ENCODE results near the gene UNC119B.

The UNC119B gene

DNA sequence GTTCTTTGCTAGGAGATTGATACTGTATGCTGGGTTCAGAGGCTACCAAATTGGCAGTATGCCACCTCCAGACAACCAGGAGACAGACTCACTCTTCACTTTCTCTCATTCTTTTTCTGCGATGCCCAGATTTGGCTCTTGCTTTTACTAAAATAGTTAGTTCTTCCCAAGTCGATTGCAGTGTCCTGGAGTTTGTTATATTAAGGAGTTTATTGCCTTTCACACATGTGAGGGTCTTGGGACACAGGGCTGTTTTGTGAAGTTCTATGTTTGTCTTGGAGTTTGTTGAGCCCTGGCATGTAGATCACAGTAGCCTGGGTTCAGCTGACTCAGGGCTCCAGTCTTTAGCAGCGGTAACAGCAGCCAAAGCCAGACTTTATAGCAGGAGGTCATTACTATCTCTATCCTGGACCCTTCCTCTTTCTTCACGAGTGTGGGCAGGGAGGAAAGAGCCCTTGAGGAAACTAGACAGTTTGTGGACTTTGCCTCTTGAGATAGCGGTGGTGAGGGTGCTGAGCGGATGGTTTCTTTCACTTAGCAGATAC, 21.7 kb upstream of the UNC119B start:
- DNase-seq: no peak

DNA sequence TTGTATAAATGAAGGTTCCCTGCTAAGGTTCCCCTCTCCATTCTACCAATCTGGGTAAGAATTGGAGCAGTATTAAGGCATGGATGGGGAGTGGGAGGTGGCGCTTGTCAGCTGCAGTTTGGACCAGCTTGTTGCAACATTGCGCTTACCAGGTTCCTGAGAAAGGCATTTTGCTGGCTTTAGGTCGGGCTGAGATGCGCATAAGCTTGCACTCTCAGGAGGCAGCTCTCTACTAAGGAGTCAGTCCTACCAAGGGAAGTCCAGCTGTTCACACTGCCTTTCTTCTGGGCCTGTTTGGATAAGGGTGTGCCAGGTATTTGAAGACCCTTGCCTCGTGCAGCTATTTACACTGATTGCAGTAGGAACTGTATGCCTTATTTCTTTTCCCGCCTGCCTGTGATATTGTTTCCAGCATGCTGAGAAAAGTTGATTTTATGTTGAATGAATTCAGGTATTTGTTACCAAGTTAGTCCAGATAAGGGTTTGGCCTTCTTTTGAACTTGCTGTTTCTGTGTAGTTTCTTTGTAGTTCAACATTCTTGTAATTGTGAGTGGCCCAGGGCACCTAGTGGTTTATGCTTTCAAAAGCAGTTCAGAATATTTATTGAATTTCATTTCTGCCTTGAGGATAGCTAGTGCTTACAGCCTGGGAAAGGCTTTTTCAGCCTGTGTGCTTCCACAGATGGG, 20.7 kb upstream of the UNC119B start:
- DNase-seq: no peak

DNA sequence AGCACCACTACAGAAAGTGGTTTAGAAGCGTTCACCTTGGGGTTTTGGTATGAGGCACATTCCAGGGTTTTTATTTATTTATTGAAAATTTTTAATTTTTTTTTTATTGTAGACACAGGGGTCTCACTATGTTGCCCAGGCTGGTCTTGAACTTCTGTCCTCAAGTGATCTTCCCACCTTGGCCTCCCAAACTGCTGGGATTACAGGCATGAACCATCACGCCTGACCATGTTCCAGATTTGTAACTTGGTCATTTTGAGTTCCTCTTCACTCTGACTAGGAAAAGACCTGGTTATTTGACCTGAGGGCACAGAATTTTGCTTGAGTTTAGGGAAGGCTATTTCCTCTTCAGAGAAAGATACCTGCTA, 20.2 kb upstream of the UNC119B start:
- no peak for DNase-seq

DNA sequence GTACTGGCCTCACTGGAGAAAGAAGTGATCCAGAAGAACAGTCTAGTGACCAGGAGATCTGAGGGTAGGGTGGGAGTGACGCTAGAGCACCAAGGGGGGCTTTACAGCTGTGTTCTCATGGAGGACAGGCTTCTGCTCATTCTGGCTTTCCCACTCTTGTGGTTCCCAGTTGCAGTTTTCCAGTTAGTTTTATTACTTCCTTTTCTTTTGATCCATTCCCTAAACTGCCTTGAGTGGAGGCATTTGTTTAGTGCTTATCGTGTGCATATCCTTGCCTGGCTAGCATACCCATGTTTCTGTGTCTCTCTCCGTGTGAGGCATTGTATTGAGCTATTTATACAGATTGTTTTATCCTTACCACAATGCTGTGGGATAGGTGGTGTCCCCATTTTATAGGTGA, 19.3 kb upstream of the UNC119B start:
- no peak for DNase-seq

DNA sequence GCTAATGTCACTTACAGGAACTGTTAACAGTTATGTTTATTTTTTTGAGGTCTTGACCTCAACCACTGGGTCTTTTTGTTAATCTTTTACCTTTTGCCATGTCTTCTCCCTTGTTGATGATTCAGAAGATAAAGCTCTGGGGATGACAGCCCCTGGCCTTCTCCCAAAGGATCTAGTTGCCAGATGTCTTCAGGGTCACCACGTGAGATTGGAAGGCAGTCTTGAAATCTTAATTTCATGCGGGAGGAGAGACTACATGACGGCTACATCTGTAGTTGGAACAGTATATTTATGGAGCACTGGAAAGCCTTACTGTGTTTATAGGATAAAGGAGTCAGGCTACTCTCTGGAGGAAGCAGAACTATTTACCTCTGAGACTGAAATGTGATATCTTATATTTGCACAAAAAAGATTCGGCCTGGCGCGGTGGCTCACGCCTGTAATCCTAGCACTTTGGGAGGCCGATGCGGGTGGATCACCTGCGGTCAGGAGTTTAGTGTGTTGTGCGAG, 17.7 kb upstream of the UNC119B start:
- no peak for DNase-seq

DNA sequence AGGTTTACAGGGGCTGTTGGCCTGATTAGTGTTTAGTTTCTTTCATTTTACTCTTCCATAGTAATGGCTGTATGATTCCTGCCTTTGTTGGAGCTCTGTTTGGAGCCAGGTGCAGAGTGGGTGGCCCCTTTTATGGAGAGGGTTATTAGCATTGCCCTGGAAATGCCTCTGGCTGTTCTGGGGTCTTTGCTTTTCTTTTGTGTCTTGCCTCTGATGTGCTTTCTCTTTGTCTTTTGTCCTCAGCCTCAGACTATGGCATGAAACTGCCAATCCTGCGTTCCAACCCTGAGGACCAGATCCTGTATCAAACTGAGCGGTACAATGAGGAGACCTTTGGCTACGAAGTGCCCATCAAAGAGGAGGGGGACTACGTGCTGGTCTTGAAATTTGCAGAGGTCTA, 16.4 kb upstream of the UNC119B start:
- no peak for DNase-seq

DNA sequence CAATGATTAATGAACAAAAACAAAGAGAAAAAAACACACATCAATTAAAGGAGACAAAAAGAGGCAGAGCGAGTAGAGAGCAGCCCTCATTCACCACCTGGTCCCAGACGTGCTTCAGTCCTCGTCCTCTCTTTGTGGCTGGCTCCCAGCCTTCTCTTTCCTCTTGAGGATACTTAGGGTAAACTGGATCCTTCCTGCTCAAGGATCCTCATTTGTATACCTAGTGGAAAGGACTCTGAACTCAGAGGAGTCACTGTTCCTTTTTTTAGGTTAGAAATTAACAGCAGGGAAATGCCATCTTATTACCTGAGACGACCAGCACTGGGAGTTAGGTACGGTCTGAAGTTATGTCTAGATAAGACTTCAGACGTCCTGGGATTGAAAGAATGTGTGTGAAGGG, 13.6 kb upstream of the UNC119B start:
- no peak for DNase-seq

DNA sequence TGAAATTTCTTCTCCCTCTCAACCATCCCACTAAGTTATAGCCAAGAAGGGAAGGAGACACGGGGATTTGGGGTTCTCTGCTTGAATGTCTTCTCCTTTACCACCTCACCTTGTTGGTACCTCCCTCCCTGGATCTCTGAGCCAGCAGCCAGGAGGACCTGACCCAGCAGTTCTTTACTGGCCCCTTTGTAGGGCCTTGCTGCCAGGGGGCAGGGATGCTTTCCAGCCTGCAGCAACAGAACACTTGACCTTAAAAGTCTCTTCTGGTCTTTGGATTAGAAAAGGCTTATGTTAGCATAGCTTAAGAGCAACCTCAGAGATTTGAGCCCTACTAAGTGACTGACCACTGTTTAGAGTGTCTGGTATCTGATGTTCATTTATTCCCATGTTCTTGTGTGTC, 12.9 kb upstream of the UNC119B start:
- no peak for DNase-seq

DNA sequence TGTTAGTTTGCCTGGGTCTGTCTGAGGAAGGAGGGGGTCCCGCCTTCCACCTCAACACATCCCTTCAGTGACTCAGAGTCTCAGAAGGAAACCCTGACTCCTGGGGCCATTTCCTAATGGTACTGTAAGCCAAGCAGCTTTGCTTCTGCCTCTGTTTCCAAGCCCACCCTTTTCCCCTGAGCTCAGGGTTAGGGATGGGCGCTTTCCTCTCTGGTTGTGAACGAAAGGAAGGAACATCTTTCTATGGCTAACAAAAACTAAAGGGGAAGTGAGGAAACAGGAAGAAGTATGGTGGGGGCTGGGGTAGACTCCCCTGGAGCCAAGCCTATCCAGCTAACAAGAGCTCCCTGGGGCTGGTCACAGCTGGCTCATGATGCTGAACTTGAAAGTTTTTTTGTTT, 11.6 kb upstream of the UNC119B start:
- DNase-seq: no peak

DNA sequence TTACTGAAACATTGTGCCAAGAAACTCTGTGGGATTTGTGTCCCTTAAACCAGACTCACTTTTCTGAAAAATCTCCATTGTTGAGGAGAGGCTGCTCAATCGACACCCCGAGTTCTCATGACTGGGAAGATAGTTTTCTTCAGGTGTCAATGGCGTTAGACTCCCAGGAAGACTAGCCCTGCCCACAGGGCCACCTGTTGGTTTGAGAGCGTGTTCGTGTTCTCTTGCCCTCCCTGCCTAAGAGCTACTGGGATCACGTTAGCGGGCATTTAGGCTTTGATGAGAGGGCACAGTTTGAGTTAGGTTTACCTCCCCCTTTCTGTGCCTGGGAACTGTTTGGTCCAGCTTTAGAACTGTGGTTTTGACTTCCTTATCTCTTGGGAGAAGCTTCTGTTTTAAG, 10.7 kb upstream of the UNC119B start:
- DNase-seq: no peak

DNA sequence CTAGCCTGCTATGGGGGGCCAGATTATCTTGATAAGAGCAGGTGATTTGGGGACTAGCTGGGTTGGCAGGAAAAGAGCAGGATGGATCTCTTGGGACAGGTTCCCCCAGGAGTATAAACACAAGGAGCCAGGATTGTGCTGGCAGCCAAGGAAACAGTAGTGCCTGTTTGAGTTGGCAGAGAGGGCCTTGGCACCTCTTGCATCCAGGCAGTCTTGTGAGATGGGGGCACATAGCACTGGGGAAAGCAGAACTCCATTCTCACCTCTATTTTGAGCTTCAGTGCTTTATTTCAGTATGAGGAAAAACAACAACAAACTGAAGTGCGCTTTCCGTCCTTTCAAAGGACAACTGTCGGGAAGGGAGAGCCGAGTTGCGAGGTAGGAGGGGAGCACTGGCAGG, 9.4 kb upstream of the UNC119B start:
- no peak for DNase-seq

DNA sequence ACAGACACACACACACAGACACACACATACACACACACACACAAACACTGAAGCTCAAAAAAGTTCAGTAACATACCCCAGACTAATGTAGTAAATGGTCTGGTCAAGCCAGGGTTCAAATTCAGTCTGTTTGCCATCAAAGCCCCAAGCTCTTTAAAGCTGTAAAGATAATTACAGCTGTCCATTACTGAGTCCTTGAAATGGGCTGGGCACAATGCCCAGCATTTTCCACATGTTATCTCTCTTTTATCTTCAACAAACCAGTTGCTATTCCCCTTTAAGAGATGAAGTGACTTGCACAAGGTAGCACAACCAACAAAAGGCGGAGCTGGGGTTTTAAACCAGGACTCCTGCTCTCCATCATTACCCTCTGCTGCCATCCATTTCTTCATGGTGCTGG, 7.6 kb upstream of the UNC119B start:
- DNase-seq: no peak

DNA sequence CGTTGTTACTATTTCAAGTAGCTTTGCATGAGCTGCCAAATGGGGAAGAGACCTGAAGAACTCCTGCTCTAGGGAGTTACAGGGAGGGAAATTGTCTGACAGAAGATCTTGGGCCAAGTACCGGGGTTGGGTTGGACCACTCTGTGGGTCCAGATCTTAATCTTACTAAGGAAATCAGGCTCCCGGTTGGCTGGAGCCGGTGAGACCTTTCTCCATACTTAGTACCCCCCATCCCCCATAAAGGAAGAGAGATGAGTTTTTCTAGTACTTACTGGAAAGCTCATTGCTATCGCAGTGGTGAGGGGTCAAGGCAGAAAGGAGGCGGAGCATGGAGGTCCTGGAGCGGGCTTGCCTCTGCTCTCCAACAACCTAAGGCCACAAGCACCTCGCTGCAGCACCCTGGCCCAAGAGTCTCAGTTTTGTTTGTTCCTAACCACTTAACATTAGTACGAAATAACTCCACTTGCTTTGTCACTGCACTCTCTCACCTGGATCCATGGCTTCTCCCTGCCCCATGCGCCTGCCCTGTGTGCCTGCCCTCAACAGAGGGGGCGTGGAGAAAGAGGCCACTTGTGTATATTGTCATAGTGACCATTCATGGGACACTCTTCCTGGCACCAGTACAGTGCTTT, 6.8 kb upstream of the UNC119B start:
- no peak for DNase-seq

DNA sequence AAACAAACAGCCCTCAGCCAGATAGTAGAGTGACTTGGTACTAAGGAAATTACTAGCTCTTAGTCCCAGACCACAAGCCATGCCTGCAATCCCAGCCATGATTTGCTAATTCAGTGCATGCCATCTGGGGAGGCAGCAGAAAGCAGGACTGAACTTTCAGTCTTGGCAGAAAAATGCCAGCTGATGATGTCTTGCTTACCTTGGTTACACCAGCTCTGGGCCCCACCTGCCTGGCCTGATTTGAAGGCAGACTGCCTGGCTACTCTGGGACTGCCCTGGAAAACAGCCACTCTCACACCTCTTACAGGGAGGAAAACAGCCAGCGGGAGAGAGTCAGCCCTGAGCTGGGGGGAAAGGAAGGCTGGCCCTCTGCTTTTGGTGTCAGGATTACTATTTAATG, 4.6 kb upstream of the UNC119B start:
- no peak for DNase-seq

DNA sequence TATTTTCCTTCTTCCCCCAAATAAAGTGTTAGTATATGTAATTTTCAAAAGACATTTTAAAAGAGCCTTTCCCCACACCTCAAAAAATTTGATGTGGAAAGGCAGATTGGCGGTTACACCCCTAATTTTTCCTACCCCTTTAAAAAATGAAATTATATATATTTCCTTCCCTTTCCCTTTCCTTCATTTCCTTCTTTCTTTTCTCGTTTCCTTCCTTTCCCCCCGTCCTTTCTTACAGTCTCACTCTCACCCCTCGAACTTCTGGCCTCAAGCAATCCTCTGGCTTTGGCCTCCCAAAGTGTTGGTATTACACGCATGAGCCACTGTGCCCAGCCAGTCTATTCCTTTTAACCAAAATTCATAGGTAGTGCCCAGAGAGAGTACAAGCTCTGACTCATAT, 4.2 kb upstream of the UNC119B start:
- DNase-seq: no peak

DNA sequence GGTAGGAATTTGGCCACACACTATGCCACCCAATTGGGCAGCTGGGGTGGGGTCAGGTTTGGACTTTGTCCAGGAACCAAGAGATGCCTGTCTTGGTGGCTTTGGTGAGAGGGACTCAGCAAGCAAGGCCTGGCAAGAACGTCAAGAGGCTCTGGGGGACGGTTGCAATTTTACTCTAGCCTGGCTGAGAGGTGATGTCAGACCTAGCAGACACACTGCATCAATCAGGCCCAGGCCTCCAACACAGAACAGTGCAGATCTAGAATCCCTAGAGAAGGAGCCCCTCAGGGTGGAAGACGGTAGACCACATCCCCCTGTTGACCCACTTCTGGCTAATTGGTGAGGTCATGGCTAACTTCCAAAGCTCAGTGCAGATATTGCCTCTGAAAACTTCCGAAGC, 1.6 kb upstream of the UNC119B start:
- DNase-seq: no peak

DNA sequence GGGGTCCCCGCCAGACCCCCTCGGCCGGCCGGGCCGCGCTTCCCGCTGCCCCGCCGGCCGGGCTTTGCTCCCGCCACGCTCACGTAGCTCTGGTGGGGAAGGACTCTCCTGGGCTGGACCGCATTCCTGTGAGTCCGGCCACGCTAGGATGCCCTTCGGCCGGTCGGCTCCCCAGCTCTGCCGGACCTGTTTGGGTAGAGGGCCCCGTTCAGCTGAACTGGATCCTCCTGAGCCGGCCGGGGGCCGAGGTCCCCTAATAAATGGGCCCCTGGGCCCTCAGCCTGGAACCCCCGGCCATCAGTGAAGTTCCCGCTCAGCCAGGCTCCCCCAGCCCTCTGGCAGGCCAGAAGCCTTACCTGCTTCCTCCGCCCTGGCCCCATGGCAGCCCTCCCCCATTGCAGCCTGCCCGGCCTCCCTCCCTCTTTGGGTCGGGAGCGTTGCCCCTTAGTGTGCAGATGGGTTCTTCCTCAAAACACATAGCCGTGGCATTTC, 593 bp downstream of the UNC119B start:
- no peak for DNase-seq

DNA sequence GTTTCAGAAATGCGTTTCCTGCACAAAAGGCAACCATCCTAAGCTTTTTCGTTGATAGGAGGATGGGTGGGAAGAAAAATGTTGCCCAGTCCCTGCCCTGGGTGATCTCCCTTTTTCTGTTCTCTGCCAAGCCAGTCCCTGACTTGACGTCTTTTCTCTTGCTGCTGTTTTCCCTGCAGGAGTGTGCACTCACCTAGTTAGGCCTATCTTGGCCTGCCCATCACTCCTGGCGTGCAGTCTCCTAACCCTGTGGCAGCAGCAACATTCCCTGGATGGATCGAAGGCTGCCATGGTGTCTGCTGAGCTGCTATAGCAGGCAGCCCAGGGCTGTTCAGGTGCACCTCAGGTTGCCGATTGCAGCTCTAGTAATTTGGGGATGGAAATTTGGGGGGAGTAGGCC, 1.2 kb downstream of the UNC119B start:
- DNase-seq: no peak

DNA sequence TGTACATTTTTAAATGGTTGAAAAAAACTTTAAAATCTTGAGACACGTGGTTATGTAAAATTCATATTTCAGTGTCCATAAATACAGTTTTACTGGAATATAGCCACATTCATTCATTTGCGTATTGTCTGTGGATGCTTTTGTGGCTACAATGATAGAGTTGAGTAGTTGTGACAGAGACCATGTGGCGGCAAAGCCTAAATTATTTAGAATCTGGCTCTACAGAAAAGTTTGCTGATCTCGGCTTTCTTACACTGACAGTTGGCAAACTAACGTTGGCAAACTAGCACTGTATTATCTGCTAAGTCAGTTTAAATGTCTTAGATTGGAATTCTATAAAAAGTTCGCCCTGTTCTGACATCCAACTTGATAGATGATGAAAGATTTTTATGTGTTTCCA, 2.4 kb downstream of the UNC119B start:
- DNase-seq: no peak

DNA sequence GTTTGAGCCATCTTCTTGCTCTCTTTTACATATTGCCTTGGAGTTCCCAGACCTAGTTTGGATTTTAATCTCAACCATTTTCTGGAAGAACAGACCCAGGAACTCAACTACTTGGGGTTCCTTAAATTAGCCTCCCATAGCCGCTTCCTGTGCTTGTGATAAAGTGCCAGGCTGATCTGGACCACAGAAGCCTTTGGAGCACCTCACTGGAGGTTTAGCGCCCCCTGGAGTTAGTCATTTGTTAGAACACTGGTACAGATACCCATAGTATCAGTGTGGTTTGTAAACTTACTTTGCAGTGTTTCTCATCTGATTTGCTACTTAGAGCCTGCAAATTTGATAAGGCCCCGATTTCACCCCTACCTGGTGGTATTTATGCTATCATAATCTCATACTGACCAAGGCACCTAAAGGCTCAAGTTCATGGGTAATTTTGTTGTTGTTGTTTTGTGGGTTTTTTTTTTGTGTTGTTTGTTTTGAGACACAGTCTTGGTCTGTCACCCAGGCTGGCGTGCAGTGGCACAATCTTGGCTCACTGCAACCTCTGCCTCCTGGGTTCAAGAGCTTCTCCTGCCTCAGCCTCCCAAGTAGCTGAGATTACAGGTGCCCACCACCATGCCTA, 3.7 kb downstream of the UNC119B start:
- DNase-seq: peak; percentile 67

DNA sequence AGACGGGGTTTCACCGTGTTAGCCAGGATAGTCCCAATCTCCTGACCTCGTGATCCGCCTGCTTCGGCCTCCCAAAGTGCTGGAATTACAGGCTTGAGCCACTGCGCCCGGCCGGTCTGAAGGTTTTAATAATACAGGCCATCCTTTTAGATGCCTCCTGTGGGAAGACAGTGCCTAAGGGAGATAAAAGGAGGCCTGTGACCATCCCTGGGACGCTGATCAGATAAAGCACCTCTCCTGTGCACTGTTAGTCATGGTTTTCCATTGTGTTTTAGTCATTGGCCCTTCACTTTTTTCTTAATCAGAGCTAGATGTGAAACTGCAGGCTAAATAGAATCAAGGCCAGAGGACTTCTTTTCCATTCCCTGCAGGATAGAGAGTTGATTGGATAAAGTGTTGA, 7.8 kb downstream of the UNC119B start:
- DNase-seq: no peak

DNA sequence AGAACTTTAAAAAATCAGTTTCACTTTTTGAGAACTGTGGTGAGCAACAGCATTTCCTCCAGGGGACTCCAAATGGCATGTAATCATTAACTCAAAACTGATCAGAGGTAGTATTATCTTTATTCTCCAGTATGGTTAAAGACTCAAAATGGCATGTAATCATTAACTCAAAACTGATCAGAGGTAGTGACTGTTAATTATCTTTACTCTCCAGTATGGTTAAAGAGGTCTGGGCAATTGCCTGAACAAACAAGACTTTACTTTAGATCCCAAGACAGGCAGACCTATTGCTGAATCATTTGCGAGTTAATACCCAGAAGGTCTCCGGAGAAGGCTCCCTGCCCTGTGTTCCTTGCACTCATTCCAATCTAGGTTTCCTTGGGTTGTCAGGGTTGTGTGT, 8.8 kb downstream of the UNC119B start:
- DNase-seq: no peak

DNA sequence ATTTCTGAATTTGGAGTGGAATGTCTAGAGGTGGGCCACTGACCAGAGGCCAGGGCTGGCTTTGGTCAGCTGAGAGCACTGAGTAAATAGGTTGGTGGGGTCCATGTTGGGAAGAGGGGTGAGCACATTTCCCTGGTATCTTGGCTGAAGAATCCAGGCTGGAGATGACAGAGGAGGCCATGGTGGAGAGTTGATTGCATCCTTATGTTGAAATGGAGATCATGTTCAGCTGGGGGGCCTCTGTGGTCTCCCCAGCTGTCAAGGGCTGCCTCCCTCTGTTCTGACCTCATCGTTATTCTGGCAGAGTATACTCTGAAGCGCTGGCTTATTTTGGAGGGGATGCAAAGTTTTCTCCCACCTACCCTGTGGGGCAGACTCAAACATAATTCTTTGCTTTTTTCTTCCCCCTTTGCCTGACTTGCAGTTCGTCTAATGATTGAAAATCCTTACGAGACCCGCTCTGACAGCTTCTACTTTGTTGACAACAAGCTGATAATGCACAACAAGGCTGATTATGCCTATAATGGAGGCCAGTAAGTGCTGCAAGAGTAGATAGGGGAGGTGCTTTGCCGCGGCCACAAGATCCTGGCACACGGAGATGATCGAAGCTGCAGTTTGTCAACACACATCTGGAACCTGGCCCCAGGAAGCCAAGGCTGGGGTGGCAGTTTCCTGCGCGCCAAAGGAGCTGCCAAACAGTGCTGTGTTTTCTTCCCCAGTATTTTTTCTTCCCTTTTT, 9.4 kb downstream of the UNC119B start:
- no peak for DNase-seq

Data from NCI-H1694 treated with DMSO at 0.1 percent for 48 hours (cell line).